Smooth muscle cell (in vitro differentiated cells): ENCODE measurements around the gene ATP8B1. TPM values are rescaled to one million over a fixed set of nuclear protein-coding genes. Genes with fewer than 3 reads are reported as not detected.

Experiments used
- DNase-seq: peaks from one replicate; lab custom pipeline; 2025; ENCODE audit not compliant: unreplicated experiment; lab: John Stamatoyannopoulos, UW
- H2AFZ ChIP-seq: fragments of 200-600 bp; sonication (generic); 2 replicates; pipeline ENCODE4 v1.6.0; 2016; ENCODE audit warnings: antibody characterized with exemption, low read depth, mild to moderate bottlenecking
- H3F3A ChIP-seq: fragments of 200-600 bp; sonication (generic); 2 replicates; pipeline ENCODE4 v1.6.0; 2017; ENCODE audit warnings: antibody characterized with exemption, low read depth
- H3K27ac ChIP-seq: fragments of 200-600 bp; sonication (generic); 2 replicates; pipeline ENCODE4 v1.5.1; 2016; ENCODE audit warnings: low read depth, mild to moderate bottlenecking
- H3K27me3 ChIP-seq: fragments of 200-600 bp; sonication (generic); 2 replicates; pipeline ENCODE4 v1.6.1; 2016; ENCODE audit warnings: low read depth, mild to moderate bottlenecking
- H3K36me3 ChIP-seq: fragments of 200-600 bp; sonication (generic); 2 replicates; pipeline ENCODE4 v1.5.1; 2016; ENCODE audit warnings: low read depth
- H3K4me1 ChIP-seq: fragments of 200-600 bp; sonication (generic); 2 replicates; pipeline ENCODE4 v1.5.1; 2016; ENCODE audit warnings: low read depth
- H3K4me2 ChIP-seq: fragments of 200-600 bp; sonication (generic); 2 replicates; pipeline ENCODE4 v1.6.0; 2016; ENCODE audit warnings: mild to moderate bottlenecking
- H3K4me3 ChIP-seq: fragments of 200-600 bp; sonication (generic); 2 replicates; pipeline ENCODE4 v1.5.1; 2016; ENCODE audit warnings: mild to moderate bottlenecking
- H3K79me2 ChIP-seq: fragments of 200-600 bp; sonication (generic); 2 replicates; pipeline ENCODE4 v1.6.0; 2016; ENCODE audit warnings: low read depth, mild to moderate bottlenecking
- H3K9ac ChIP-seq: fragments of 200-600 bp; sonication (generic); 2 replicates; pipeline ENCODE4 v1.6.0; 2016; ENCODE audit warnings: low read depth
- H3K9me3 ChIP-seq: fragments of 200-600 bp; sonication (generic); replicated peaks from 2 replicates; pipeline ENCODE4 v1.5.1; 2016; ENCODE audit warnings: low read depth
- H4K20me1 ChIP-seq: fragments of 200-600 bp; sonication (generic); 2 replicates; pipeline ENCODE4 v1.6.0; 2016; ENCODE audit warnings: low read depth
- CTCF ChIP-seq: fragments of 200-600 bp; sonication (generic); IDR thresholded peaks from 2 replicates; pipeline ENCODE4 v1.5.1; 2017; ENCODE audit warnings: borderline replicate concordance, mild to moderate bottlenecking, antibody characterized with exemption; ENCODE audit not compliant: insufficient read depth, poor library complexity, severe bottlenecking
- WGBS: methylation state at CpG from one replicate; pipeline ENCODE4 v1.1.7; 2016; ENCODE audit warnings: low lambda C conversion rate; 5-methylcytosine and 5-hydroxymethylcytosine counted together
- polyA plus RNA-seq: library from polyadenylated mRNA; unstranded; fragments of >200 nt; fragmentation: Nextera tagmentation; extraction: Ambion mirVana; gene quantifications from 2 replicates; pipeline ENCODE4 v1.2.1, GENCODE V29; 2016
- total RNA-seq: library from RNA; depleted of rRNA; stranded (reverse); fragments of >200 nt; gene quantifications from 2 replicates; pipeline ENCODE4 v1.2.3, GENCODE V29; 2014

Gene ATP8B1
- total and polyA plus RNA-seq, 2 experiments from 2014 or later = 1.1 to 6.1 TPM

GRCh38 chr18:57819671-57820460 lies 16.8 kb upstream of the ATP8B1 start:
- Histone ChIP-seq H3K79me2 (no peaks in the 10 kb centered on the region), H3K9ac (no peak overlapping the region), H3K27ac (no peak overlapping the region), H3K36me3 (no peaks in the 10 kb centered on the region), H3F3A (no peaks in the 10 kb centered on the region), H3K4me2 (no peak overlapping the region), H3K4me3 (no peak overlapping the region), H3K9me3 (no peaks in the 10 kb centered on the region), H2AFZ (no peak overlapping the region), H3K4me1 (no peaks in the 10 kb centered on the region), H3K27me3 (no peaks in the 10 kb centered on the region), H4K20me1 (no peaks in the 10 kb centered on the region)
- no peak for TF ChIP-seq CTCF
- WGBS = 59% methylated on average over 10 of the region's 10 CpGs
- DNase-seq = no peak

GRCh38 chr18:57819119-57819518 lies 16.0 kb upstream of the ATP8B1 start:
- Histone ChIP-seq H3K9ac (no peak overlapping the region), H3F3A (no peaks in the 10 kb centered on the region), H3K9me3 (no peaks in the 10 kb centered on the region), H2AFZ (no peak overlapping the region), H4K20me1 (no peaks in the 10 kb centered on the region), H3K4me3 (no peak overlapping the region), H3K4me1 (no peaks in the 10 kb centered on the region), H3K36me3 (no peaks in the 10 kb centered on the region), H3K79me2 (no peaks in the 10 kb centered on the region), H3K27ac (no peak overlapping the region), H3K27me3 (no peaks in the 10 kb centered on the region), H3K4me2 (no peak overlapping the region)
- WGBS = 42% methylated on average over 3 of the region's 3 CpGs
- no peak for TF ChIP-seq CTCF
- DNase-seq = no peak

GRCh38 chr18:57816208-57816954 lies 13.3 kb upstream of the ATP8B1 start:
- Histone ChIP-seq H3K4me2 (no peak overlapping the region), H3K9me3 (no peaks in the 10 kb centered on the region), H3K9ac (no peak overlapping the region), H4K20me1 (no peaks in the 10 kb centered on the region), H3F3A (no peaks in the 10 kb centered on the region), H3K4me1 (no peaks in the 10 kb centered on the region), H3K79me2 (no peaks in the 10 kb centered on the region), H3K27ac (no peak overlapping the region), H3K36me3 (no peaks in the 10 kb centered on the region), H3K4me3 (no peak overlapping the region), H3K27me3 (no peaks in the 10 kb centered on the region), H2AFZ (no peak overlapping the region)
- no peak for DNase-seq
- 92% methylated on average over 10 of the region's 10 CpGs for WGBS
- TF ChIP-seq CTCF = no peak
